Measurements from ENCODE around the gene THOC2. TPM values are rescaled to one million over a fixed set of nuclear protein-coding genes. Genes with fewer than 3 reads are reported as not detected.
"Not testable (repeated sequence)": the region's sequence is repeated elsewhere in the genome, so short reads cannot be mapped to it uniquely, and the experiment has no call there.

The THOC2 gene
- total RNA-seq, 1 experiment from 2014 or later, result 57.0 TPM

DNA sequence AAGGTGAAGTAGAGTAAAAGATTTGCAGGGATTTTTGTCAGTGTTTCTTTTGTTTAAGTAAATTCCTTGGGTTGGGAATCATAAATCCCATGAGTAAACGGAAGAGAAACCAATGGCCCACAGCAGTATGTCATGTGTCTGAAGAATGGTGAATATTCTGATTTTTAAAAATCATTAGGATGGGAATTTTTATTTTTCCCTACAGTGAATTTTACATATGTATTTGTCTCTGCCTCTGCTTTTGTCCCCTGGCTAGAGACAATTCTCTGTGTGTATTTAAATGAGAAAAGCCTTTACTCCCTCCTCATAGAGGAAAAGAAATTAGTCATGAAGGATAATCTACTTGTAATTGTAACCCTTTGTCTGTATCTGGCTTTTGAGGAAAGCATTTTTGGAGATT is 152.1 kb downstream of the THOC2 start:
- DNase-seq (ENCODE audit: low read depth), result no peak

DNA sequence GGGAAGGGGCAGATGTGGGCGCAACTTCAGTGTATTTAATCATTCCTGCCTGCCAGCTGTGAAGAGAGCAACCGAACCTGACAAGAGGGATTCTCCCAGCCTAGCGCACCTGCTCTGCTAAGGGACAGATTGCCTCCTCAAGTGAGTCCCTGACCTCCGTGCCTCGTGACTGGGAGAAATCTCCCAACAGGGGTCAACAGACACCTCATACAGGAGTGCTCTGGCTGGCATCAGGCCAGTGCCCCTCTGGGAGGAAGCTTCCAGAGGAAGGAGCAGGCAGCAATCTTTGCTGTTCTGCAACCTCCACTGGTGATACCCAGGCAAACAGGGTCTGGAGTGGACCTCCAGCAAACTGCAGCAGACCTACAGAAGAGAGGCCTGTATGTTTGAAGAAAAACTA is 158.8 kb downstream of the THOC2 start:
- DNase-seq (ENCODE audit: low read depth), result not testable (repeated sequence)

DNA sequence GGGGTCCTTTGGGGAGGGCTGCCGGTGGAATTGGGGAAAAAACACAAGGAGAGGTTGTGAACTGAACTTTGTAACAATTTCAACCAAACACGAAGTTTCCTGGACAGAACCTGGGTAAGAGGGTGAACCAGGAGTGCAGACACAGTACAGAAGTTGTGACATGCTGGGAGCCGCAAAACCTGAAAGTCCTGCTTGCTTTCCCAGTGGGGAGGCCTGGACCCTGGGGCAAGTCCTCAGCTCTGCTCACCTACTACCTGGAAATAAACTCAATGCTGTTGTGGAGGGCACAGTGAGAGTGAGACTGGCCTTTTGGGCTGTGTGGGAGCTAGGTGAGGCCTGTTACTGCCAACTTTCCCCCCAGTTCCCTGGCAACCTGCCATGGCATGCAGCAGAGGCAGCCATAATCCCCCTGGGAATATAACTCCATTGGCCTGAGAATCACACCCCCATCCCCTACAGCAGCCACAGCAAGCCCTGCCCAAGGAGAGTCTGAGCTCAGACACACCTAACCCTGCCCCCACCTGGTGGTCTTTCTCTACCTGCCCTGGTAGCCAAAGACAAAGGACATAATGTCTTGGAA is 162.8 kb downstream of the THOC2 start:
- DNase-seq (ENCODE audit: low read depth), result no peak

DNA sequence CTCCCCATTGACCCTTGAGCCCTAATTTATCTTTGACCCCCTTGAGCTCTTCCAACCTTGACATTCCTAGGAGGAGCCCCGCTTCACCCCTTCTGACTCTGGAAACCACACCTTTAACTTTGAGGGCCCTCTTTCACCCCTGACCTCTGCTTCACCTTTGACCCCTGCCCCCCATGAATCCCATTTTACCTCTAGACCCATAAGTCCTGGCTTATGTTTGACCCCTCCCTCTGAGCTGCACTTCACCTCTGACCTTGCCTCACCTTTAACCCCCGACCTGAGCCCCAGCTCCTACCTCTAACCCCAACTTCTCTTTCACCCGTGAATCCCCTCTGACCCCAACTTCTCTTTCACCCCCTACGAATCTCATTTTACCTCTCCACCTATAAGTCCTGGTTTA is 169.7 kb downstream of the THOC2 start:
- DNase-seq (ENCODE audit: low read depth), result no peak

DNA sequence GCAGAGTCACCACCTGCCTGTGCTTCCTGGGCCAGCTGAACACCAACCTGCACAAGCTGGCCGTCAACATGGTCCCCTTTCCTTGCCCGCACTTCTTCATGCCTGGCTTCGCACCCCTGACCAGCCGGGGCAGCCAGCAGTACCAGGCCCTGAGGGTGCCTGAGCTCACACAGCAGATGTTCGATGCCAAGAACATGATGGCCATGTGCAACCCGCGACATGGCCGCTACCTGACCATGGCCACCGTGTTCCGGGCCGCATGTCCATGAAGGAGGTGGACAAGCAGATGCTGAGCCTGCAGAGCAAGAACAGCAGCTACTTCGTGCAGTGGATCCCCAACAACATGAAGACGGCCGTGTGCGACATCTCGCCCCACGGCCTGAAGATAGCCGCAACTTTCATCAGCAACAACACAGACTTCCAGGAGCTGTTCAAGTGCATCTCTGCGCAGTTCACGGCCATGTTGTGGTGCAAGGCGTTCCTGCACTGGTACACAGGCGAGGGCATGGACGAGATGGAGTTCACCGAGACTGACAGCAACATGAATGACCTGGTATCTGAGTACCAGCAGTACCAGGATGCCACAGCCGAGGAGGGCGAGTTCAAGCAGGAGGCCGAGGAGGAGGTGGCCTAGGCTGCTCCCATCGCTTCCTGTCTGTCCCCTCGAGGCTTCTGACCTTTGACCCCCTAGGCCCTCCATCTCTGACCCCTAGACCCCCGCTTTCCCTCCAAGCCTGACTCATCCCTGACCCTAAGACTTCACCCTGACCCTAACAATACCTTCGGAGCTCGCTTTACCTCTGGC is 170.3 kb downstream of the THOC2 start:
- DNase-seq (ENCODE audit: low read depth), result no peak

DNA sequence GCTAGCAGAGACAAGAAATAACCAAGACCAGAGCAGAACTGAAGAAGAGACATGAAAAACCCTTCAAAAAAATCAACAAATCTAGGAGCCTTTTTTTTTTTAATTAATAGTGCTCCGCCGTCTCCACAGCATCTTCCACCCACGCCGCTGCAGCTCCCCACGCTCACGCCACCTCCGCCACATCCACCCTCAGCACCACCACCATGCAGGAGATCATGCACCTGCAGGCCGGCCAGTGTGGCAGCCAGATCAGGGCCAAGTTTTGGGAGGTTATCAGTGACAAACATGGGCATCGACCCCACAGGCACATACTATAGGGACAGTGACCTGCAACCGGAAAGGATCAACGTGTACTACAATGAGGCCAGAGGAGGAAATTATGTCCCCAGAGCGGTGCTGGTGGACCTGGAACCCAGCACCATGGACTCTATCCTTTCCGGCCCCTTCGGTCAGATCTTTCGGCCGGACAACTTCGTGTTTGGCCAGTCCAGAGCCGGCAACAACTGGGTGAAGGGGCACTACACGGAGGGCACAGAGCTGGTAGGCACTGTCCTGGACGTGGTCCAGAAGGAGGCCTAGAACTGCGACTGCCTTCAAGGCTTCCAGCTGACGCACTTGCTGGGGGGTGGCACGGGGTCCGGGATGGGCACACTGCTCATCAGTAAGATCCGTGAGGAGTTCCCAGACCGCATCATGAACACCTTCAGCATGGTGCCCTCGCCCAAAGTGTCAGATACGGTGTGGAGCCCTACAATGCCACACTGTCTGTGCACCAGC is 171.2 kb downstream of the THOC2 start:
- no peak for DNase-seq (ENCODE audit: low read depth)

DNA sequence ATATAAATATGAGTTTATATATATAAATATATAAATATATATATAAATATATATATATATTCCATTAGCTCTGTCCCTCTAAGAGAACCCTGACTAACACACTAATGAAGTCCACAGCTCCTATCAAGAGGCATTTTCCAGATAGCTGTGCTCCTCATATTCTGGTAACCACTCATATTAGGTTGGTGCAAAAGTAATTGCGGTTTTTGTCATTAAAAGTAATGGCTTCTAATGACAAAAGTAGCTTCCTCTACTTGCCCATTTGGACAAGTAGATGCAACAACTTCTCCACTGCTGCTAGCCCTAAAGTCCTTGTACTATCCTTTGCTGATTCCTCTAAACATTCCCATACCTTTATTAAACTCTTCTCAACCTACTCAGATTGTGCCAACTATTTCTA is 182.0 kb downstream of the THOC2 start:
- no peak for DNase-seq (ENCODE audit: low read depth)

Other genes starting within 250 kb of the THOC2 start
- 30.5 and 37.6 TPM in 2 replicates for gene XIAP, start 127.0 kb upstream of the THOC2 start, total RNA-seq (2014; rRNA removed)
- gene STAG2, start 228.7 kb upstream of the THOC2 start, total RNA-seq (2014; rRNA removed), result 45.8 and 90.4 TPM in 2 replicates

All from LHCN-M2 (cell line).